Measurements from ENCODE around the gene SLC7A9.
"Not testable (repeated sequence)": the region's sequence is repeated elsewhere in the genome, so short reads cannot be mapped to it uniquely, and the experiment has no call there.

SLC7A9 gene

DNA sequence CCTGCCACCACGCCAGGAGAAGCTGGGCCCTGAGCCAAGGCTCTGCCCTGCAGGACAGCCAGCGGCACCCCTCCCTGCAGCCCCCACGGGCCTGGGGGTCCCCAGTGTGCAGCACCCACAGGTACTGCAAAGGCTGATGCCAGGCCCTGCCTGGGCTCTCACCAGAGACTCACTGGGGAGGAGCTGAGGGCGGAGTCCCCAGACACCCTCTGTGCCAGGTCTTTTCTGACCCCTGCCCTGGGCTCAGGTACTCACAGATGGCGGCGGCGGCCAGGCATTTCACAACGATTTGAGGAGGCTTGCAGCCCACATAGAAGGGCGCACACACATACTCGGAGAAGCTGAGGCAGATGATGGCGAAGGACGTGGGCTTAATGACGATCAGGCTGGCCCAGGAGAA is 5.7 kb downstream of the SLC7A9 start:
- DNase-seq (ENCODE audit: low spot score): no peak

DNA sequence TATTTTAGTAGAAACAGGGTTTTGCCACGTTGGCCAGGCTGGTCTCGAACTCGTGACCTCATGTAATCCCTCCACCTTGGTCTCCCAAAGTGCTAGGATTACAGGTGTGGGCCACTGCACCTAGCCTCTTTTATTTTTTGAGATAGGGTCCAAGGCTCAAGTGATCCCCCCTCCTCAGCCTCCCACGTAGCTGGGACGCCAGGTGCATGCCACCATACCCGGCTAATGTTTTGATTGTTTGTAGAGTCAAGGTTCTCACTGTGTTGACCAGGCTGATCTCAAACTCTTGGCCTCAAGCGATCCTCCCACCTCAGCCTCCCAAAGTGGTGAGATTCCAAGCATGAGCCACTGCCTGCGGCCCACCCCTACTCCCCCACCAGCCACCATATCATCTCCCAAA is 6.3 kb downstream of the SLC7A9 start:
- no peak for DNase-seq (ENCODE audit: low spot score)

DNA sequence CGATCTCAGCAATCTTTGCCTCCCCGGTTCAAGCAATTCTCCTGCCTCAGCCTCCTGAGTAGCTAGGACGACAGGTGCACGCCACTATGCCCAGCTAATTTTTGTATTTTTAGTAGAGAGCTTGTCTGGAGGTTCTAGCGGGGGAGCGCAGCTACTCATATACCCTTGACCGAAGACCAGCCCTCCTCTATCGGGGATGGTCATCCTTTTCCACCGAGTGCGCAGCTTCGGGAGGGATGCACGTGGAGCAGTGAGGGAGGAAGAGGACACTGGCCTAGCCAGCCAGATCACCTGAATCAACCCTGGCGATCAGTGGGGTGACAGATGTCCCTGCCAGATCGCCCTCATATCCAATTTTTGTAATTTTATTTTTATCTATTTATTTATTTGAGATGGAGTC is 6.8 kb downstream of the SLC7A9 start:
- DNase-seq (ENCODE audit: low spot score): no peak

DNA sequence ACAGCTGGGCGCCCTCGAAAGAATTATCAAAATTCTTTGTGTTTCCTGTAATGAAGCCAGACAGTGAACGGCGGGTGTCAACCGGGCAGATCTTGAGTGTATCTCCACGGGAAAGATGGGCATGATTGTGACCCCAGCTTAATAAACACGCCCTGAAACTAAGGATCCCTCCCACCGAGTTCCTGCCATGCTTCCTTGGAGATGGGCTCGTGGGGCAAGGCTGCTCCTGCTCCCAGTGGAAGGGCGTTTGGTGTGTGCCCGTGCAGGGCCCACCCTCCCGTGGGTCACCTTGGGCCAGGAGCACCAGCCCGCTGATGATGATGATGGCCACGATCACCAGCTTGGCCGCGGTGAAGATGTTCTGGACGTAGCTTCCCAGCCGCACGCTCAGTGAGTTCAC is 7.4 kb downstream of the SLC7A9 start:
- DNase-seq (ENCODE audit: low spot score): no peak

DNA sequence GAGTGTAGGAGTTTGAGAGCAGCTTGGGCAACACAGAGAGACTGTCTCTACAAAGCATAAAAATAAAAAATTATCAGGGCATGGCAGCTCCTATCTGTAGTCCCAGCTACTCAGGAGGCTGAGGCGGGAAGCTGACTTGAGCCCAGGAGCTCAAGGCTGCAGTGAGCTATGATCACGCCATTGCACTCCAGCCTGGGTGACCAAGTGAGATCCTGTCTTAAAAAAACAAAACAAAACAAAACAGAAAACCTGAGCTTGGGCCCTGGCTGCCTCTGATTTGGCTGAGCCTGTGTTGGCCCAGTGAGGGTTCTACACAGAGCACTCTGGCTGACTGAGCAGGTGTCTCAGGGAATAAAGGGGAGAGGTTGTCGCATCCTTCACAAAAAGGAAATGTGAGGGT is 8.0 kb downstream of the SLC7A9 start:
- no peak for DNase-seq (ENCODE audit: low spot score)

DNA sequence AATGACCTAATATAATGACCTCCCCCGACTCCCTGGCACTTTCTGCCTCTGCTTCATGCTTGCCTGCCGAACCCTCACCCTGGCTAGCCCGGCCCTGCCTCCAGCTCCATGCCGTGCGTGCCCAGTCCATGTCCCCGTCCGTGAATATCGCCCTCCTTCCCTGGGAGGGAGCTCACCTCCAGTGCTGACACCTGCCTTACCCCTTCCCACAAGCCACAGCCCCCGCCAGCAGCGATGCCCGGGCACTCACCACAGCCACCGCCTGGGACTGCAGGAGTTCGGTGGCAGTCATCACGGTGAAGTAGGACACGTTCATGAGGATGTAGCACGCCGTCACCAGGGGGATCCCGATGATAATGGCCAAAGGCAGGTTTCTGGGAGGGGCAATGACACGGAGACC is 10.0 kb downstream of the SLC7A9 start:
- no peak for DNase-seq (ENCODE audit: low spot score)

DNA sequence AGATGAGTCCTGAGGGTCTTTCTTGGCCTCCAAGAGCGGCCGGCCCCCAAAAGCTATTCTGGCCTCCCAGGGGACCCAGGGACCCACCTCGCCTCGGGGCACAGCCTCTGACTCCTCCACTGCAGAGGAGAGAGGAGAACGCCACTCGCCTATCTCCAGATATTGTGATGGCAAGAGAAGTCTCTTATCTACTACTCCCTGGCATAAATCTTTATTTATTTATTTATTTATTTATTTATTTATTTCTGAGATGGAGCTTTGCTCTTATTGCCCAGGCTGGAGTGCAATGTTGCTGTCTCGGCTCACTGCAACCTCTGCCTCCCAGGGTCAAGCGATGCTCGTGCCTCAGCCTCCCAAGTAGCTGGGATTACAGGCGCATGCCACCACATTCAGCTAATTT is 11.0 kb downstream of the SLC7A9 start:
- DNase-seq (ENCODE audit: low spot score): no peak

DNA sequence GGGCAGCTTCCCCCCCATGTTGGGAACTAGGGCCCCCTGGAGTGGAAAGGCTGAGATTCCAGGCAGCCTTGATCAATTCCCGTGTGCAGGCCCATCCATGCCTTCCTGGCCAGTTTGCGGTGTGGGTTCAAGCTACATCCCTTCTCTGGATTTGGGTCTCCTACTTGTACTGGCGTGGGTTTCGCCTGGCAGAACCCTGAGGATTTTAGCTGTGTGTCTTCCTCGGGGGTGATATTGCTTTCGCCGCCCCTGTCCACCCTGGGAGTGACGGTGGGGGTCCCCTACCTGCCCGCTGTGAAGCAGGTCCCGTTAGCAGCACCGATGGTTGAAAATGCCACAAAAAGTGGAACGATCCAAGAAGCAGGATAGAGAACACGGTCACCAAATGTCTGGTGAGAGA is 11.4 kb downstream of the SLC7A9 start:
- DNase-seq (ENCODE audit: low spot score): no peak

DNA sequence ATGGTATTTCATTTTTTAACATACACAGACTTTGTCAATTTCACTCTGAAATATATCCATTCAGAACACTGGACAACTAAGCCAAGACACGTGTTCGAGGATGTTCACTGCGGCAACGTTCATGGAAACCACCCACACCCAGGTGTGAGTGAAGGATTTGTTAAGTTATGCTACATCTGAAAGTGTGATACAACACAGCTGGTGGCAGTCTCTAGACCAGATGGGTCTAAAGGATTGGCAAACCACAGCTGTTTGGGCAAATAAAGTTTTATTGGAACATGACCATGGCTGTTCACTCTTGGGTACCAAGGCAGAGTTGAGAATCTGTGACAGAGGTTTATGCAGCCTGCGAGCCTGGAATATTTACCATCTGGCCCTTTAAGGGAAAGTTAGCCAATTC is 12.0 kb downstream of the SLC7A9 start:
- no peak for DNase-seq (ENCODE audit: low spot score)

DNA sequence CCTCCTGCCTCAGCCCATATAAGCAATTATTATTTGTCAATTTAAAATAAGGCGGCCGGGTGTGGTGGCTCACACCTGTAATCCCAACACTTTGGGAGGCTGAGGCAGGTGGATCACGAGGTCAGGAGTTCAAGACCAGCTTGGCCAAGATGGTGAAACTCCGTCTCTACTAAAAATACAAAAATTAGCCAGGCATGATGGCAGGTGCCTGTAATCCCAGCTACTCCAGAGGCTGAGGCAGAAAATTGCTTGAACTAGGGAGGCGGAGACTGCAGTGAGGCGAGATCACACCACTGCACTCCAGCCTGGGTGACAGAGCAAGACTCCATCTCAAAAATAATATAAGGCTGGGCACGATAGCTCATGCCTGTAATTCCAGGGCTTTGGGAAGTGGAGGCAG is 12.7 kb downstream of the SLC7A9 start:
- DNase-seq (ENCODE audit: low spot score): not testable (repeated sequence)

DNA sequence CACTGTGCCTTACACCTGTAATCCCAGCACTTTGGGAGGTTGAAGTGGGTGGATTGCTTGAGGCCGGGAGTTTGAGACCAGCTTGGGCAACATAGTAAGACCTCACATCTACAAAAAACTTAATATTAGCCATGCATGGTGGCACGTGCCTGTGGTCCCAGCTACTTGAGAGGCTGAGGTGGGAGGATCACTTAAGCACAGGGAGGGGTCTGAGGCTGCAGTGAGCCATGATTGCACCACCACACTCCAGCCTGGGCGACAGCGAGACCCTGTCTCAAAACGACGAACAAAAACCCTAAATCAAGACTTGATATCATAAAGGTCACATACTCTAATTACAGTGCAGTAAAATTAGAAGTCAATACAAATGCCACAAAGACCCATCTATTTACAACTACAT is 17.4 kb downstream of the SLC7A9 start:
- DNase-seq (ENCODE audit: low spot score): no peak

DNA sequence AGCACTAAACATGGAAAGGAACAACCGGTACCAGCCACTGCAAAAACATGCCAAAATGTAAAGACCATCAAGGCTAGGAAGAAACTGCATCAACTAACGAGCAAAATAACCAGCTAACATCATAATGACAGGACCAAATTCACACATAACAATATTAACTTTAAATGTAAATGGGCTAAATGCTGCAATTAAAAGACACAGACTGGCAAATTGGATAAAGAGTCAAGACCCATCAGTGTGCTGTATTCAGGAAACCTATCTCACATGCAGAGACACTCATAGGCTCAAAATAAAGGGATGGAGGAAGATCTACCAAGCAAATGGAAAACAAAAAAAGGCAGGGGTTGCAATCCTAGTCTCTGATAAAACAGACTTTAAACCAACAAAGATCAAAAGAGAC is 21.5 kb downstream of the SLC7A9 start:
- not testable (repeated sequence) for DNase-seq (ENCODE audit: low spot score)

DNA sequence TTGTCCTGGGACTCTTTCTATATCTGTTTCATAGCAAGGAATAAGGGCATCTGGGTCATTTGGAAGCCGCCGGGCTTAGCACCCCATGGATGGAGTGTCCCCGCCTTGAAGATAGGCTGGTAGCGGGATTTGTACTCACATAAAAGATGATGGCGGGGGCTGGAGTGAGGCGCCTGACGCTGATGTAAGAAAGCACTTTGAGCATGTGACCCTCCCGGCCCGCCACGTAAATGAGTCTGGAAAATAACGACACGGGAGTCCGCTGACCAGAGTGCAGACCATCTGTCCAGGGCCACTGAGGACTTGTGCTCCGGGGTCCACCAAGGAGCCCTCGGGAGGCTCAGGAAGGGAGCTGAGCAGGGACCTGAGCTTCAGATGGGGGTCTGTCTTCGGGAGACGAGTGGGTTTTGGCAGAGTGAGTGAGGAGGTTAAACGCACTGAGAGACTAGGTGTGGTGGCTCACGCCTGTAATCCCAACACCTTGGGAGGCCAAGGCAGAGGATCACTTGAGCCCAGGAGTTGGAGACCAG is 25.8 kb downstream of the SLC7A9 start:
- no peak for DNase-seq (ENCODE audit: low spot score)

DNA sequence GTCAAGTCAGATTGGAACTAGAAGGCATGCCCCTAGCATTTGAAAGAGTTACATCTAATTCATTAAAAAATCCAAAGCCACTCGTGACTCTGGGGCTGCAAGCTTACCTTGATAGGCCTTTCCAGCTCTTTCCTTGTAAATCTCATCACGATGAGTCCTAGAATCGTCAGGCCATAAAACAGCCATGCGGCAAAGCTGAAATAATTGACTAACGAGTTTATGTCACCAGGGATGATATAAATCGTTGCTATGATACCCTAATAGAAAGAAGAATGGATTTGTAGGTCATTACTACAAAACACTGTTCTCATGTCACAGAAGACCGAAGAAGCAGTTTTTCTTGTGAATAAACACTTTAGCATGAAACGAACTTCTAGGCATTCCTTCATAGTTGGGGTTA is 27.5 kb downstream of the SLC7A9 start:
- no peak for DNase-seq (ENCODE audit: low spot score)

DNA sequence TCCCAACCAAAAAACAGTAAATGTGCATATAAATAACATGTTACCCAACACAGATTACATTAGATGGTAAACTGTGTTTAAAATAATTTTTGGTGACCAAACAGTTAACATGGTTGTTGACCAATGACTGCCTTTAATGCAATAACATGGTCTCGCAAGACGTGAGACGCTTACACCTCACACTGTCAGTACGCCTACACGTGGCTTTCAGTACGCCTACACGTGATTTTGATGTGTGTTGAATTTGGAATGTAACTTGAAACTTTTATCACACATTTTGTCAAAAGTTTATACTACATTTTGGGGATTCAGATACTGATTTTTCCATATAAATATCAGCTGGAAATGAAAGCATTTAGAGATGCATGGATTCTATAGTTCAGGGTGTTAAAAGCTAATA is 32.0 kb downstream of the SLC7A9 start:
- no peak for DNase-seq (ENCODE audit: low spot score)

DNA sequence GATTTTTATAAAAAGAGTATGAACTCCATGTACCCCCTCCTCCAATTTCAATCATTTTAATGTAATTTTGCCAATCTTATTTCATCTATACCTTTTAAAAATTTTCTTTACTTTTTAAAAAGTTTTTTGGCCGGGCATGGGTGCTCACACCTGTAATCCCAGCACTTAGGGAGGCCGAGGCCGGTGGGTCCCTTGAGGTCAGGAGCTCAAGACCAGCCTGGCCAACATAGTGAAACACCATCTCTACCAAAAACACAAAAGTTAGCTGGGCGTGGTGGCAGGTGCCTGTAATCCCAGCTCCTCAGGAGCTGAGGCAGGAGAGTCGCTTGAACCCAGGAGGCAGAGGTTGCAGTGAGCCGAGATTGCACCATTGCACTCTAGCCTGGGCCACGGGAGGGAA is 36.2 kb downstream of the SLC7A9 start:
- not testable (repeated sequence) for DNase-seq (ENCODE audit: low spot score)

DNA sequence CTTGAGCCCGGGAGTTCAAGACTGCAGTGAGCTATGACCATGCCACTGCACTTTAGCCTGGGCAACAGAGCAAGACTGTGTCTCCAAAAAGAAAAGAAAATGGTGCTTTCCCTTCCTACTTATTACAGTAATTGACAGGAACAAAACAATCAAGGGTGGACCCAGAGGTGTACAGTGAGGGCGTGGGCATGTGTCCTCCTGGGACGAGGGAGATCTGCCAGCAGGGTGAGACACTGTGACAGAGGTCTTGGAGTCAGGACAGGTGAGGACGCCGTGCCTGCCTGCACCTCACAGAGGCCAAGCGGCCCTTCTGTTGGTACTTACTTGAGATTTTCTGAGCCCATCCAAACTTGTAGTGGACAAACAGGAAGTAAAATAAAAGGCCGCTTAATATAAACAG is 36.7 kb downstream of the SLC7A9 start:
- DNase-seq (ENCODE audit: low spot score): not testable (repeated sequence)

DNA sequence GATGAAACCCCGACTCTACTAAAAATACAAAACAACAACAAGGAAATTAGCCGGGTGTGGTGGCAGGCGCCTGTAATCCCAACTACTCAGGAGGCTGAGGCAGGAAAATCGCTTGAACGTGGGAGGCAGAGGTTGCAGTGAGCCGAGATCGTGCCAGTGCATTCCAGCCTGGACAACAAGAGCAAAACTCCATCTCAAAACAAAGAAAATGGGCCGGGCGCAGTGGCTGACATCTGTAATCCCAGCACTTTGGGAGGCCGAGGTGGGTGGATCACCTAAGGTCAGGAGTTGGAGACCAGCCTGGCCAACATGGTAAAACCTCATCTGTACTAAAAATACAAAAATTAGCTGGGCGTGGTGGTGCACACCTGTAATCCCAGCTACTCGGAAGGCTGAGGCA is 37.5 kb downstream of the SLC7A9 start:
- not testable (repeated sequence) for DNase-seq (ENCODE audit: low spot score)

DNA sequence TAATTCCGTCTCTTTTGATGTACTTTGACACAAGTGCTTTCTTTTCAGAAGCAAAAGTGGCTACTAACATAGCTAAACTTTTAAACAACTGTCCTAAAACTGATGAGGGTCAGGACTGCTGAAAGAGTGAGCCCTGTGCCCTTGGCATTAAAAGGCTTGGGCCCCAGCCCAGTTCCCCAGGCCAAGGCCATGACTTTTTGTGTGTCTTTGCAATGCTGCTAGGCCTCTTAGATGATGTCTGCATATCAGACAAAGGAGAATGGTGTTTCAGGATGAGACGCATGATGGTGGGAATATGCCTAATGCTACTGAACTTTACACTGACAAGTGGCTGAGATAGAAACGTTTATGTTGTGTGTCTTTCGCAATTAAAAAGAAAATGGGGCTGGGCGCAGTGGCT is 38.0 kb downstream of the SLC7A9 start:
- DNase-seq (ENCODE audit: low spot score): no peak

DNA sequence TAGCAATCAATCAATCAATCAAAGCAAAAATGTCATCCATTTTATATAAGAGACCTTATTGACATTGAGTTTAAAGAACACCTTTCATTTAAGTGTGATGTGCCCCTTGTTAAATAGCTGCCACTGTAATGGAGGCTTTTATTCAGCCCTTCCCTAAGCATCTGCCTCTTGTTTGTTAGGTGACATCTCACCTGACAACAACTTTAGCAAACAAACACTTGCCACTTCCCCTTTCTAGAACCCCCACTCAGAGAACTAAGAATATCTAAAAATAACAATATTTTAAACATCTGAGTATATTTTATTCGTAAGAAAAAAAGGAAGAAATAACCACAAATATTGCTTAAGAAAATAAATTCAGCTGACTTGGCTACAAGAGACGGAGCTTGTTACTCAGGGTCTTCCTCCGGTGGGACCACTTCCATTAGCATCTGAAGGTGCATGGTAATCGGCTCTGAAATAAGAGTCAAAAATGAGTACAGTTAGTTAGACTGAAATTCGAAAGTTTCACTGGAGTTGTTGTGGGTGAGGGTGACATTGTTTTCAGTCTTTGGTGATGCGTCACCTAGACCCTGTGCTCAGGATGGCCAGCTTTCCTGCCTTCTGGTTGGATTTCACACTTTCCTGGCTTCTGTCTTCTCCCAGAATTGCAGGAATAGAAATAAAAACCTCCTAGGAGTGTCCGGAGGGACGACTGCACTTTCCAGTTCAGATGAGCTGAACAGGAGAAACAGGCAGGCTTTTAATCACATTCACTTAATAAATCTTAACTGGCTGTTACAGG is 39.1 kb downstream of the SLC7A9 start:
- no peak for DNase-seq (ENCODE audit: low spot score)

DNA sequence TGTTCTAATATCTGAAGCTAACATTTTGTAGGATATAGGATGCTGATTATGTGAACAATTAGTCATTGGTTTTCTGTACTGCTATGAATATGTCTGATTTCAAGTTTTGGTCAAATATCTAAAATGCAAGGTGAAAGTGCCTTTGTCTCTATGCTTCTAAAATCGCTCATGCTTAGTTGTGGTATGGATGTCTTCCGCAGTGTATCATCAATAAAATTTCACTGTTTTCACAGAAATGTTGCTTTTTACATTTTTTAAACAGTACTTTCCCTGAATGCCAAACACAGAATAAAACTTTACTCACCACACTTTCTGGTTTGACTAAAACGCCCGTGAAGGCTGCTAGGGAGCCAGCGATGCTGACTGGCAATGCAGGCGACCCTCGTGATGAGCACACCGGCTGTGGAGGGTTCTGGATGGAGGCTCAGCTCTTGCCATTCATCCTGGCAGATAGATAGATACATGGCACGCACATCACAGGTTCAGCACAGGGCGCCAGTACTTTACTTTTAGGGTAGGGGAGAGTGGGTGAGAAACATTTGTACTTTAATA is 40.1 kb downstream of the SLC7A9 start:
- DNase-seq (ENCODE audit: low spot score): no peak

DNA sequence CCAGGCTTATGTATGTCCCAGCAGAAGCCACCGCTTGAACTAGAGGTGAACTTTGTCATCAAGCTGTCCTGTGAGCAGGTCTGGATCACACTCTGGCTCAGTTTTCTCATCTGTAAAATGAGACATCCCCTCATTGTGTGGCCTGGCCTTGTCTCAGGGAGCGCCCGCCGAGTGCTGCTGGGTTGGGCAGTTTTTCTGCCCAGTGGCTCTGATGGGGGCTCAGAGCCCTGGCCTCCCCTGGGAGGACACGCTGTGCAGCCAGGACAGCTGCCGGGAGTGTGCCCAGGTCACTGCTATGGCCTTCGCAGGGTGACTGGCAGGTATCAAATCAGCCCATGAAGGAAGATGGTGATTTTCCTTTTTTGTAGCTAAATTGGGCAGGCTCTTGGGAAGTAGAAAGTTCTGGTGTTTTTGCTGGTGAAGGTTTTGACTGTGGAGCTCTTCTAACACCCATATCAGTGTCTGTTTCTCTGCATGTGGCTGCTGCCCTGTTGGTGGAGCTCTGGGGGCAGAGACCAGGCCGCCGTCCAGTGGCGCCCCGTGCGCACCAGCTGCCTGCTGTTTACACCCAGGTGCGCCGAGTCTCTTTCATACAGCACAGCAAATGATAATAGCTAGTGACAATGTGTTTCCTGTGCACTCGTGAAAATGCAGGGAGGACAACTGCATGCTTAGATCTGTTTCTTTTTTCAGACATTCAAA is 40.8 kb downstream of the SLC7A9 start:
- DNase-seq (ENCODE audit: low spot score): no peak

DNA sequence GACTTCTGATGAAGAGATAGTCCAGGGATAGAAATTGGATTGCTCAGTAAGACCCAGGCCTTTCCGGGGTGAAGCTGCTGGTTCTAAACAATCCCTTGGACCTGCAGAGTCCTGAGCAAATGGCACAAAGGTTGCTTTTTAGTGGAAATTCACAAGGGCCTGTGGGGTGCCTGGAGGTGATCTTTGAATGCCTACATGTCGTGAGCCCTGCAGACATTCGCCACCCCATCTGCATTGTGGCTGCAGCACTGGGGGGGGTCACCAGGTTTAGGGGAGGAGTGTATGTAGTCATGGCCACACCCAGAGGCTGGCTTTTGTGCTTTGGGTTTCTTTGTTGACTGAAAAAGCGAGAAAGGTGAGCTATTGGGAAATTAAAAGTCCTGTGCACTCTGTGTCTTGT is 41.4 kb downstream of the SLC7A9 start:
- no peak for DNase-seq (ENCODE audit: low spot score)

All from LoVo (cell line).